NCI-H146 treated with DMSO at 0.1 percent for 48 hours (cell line): Measurements from ENCODE around the gene NEK11.

Source experiments
- DNase-seq: peaks from one replicate; lab custom pipeline; 2025; ENCODE audit not compliant: unreplicated experiment; lab: John Stamatoyannopoulos, UW

Gene NEK11

DNA sequence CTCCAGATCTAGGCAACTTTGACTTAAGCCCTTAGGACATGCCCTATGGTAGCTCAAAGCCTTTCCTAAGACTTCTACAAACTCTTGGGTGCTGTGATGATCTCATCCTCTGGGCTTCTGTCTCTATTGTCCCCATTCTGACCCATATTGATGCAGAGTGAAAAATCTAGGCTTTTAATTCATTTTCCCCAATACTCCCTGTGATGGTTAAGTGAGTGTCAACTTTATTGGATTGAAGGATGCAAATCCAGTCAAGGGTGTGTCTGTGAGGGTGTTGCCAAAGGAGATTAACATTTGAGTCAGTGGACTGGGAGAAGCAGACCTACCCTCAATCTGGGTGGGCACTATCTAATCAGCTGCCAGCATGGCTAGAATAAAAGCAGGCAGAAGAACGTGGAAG lies 257.6 kb downstream of the NEK11 start:
- DNase-seq, result no peak

DNA sequence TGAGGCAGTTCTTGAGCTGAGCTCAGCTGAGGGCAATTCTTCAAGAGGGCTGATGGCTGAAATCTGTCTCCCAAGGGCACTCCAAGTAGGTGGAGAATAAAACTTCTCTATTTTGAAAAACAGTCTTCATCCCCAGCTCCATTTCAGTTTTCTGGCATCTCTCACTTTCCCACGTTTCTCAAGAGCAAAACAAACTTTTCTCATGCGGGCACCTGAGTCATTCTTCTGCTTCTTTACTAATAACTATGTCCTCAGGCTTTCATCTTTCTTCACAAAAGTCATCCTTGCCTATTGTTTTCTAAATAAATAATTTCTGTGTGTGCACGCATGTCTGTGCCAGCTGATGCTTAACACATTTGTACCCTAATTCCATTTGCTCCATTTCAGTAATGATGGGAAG lies 258.8 kb downstream of the NEK11 start:
- no peak for DNase-seq

DNA sequence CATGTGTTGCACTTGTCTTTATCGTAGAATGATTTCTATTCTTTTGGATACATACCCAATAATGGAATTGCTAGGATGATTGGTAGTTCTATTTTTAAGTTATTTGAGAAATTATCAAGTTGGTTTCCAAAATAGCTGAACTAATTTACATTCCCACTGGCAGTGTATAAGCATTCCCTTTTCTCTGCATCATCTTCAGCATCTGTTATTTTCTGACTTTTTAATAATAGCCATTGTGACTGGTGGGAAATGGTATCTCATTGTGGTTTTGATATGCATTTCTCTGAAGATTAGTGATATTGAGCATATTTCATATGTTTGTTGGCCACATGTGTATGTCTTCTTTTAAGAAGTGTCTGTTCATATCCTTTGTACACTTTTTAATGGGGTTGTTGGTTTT lies 273.2 kb downstream of the NEK11 start:
- no peak for DNase-seq

DNA sequence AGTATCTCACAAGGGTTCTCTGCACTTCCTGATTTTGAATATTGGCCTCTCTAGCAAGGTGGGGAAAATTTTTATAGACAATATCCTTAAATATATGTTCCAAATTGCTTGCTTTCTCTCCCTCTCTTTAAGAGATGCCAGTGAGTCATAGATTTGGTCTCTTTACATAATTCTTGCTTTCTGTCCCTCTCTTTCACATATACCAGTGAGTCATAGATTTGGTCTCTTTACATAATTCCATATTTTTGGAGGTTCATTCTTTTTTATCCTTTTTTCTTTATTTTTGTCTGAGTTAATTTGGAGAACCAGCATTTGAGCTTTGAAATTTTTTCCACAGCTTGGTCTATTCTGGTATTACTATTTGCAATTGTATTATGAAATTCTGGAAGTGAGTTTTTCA lies 277.2 kb downstream of the NEK11 start:
- DNase-seq, result no peak

- DNase-seq, result no peak
Observed at GRCh38 chr3:131304890-131305289, 278.2 kb downstream of the NEK11 start.

GRCh38 chr3:131306242-131306641 lies 279.6 kb downstream of the NEK11 start:
- no peak for DNase-seq

DNA sequence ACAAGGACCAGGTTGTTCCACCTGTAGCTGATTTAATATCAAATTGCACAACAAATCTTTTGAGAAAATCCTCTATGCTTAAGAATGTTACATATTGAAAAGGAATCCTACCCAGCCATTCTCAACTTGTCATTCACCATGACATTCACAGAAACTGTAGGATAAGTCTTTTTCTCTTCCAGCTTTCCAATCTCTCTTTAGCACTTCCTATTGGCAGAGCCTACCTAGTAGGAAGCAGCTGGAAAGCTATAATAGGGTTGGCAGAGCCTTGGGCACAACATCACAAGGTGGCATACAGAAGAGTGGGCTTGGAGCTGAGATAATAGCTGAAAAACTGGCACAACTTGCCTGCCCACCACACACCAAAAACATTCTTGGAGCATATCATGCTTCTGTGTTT lies 287.6 kb downstream of the NEK11 start:
- no peak for DNase-seq

- DNase-seq, result no peak
Observed at GRCh38 chr3:131315162-131315561, 288.5 kb downstream of the NEK11 start.

GRCh38 chr3:131317667-131318066 lies 291.0 kb downstream of the NEK11 start:
- no peak for DNase-seq

GRCh38 chr3:131323014-131323413 lies 296.3 kb downstream of the NEK11 start:
- peak; percentile 73 for DNase-seq

- DNase-seq, result no peak
Observed at GRCh38 chr3:131323792-131324191, 297.1 kb downstream of the NEK11 start.

DNA sequence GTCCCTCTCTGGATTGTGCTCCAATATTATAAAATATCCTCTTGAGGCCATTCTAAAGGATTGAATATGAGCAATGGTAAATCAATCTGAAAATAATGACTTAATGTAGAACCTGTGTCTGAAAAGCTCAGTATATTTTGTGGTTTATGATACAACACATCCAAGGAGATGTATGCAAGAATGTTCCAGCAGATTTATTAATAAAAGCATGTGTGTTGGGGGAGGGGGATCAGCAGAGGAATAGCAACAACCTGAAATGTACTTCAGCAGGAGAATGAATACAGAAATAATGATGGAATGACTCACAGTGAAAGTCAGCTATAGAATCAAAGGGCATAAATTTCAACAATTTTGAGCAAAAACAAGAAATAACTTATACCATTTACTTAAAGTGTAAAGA lies 298.2 kb downstream of the NEK11 start:
- DNase-seq, result no peak

- DNase-seq, result no peak
Observed at GRCh38 chr3:131326307-131326706, 299.6 kb downstream of the NEK11 start.

DNA sequence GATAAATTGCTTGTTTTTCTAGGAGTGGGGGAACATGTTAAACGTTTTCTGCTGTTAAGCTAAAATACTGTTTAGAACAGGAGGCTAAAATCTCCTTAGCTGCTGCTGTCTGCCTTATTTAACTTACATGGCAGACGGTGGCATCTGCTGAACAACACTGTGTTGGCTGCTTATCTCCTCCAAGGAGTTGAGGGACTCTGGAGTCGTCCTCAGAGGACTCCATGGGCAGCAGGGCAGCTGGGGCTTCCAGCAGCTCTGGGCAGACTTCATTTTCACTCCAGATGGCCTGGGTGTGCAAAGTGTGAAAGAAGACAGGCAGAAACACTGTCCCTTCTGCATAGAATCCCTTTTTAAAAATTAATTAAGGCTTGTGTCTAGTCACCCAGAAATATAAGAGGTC lies 302.0 kb downstream of the NEK11 start:
- no peak for DNase-seq

DNA sequence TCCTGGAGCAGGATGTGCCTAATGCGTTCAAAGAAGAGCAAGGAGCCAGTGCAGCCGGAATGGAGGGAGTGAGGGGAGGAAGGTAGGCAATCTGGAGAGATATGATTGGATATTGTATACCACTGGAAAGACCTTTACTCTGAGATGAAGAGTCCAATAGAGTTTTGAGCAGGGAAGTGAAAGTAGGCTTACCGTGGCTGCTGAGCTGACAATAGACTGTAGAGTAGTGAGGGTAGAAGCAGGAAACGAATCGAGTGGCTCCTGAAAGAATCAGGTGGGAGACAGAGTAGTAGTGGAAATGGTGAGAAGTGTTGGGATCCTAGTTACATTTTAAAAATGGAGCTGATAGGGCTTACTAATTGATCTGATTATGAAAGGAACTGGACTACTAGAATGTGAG lies 303.1 kb downstream of the NEK11 start:
- DNase-seq, result no peak

GRCh38 chr3:131331456-131332085 lies 304.9 kb downstream of the NEK11 start:
- peak; percentile 42 for DNase-seq

GRCh38 chr3:131338948-131339640 lies 312.4 kb downstream of the NEK11 start:
- no peak for DNase-seq

GRCh38 chr3:131341761-131342160 lies 315.1 kb downstream of the NEK11 start:
- DNase-seq, result no peak

- DNase-seq, result no peak
Observed at GRCh38 chr3:131348911-131349310, 322.2 kb downstream of the NEK11 start.

GRCh38 chr3:131349454-131349853 lies 322.8 kb downstream of the NEK11 start:
- no peak for DNase-seq

- no peak for DNase-seq
Observed at GRCh38 chr3:131349946-131350347, 323.3 kb downstream of the NEK11 start.

GRCh38 chr3:131350506-131350905 lies 323.8 kb downstream of the NEK11 start:
- DNase-seq, result no peak
